ENCODE data around the gene TH.

TH gene

GRCh38 chr11:2158296-2158737 lies 13.3 kb downstream of the TH start:
- DNase-seq, result no peak

- no peak for DNase-seq
Observed at GRCh38 chr11:2157294-2158040, 14.1 kb downstream of the TH start.

GRCh38 chr11:2156416-2157182 lies 15.0 kb downstream of the TH start:
- peak in 1 of 2 experiments; percentile 50 for DNase-seq

GRCh38 chr11:2155511-2155910 lies 16.1 kb downstream of the TH start:
- no peak for DNase-seq

- DNase-seq, result no peak
Observed at GRCh38 chr11:2154889-2155288, 16.7 kb downstream of the TH start.

- DNase-seq, result no peak
Observed at GRCh38 chr11:2154195-2154585, 17.4 kb downstream of the TH start.

GRCh38 chr11:2153581-2154194 lies 17.9 kb downstream of the TH start:
- no peak for DNase-seq

GRCh38 chr11:2151500-2152257 lies 19.9 kb downstream of the TH start:
- DNase-seq, result peak; percentile 58 to 77

GRCh38 chr11:2149864-2150847 lies 21.5 kb downstream of the TH start:
- peak; percentile 14 to 71 for DNase-seq

- DNase-seq, result no peak
Observed at GRCh38 chr11:2149460-2149859, 22.2 kb downstream of the TH start.

GRCh38 chr11:2148595-2148994 lies 23.0 kb downstream of the TH start:
- no peak for DNase-seq

- DNase-seq, result no peak
Observed at GRCh38 chr11:2147391-2147790, 24.2 kb downstream of the TH start.

- DNase-seq, result no peak
Observed at GRCh38 chr11:2146051-2146450, 25.6 kb downstream of the TH start.

- no peak for DNase-seq
Observed at GRCh38 chr11:2144544-2145248, 26.9 kb downstream of the TH start.

- DNase-seq, result peak in 1 of 2 experiments; percentile 11
Observed at GRCh38 chr11:2143799-2144543, 27.6 kb downstream of the TH start.

- DNase-seq, result no peak
Observed at GRCh38 chr11:2143477-2143798, 28.2 kb downstream of the TH start.

GRCh38 chr11:2142762-2143202 lies 28.8 kb downstream of the TH start:
- DNase-seq, result no peak

GRCh38 chr11:2142300-2142759 lies 29.3 kb downstream of the TH start:
- no peak for DNase-seq

GRCh38 chr11:2140411-2141400 lies 30.9 kb downstream of the TH start:
- no peak for DNase-seq

Measured in NCI-H524 (cell line).